Astrocyte (in vitro differentiated cells and primary cell): ENCODE data around the gene PELI1. TPM values are rescaled to one million over a fixed set of nuclear protein-coding genes. Genes with fewer than 3 reads are reported as not detected.

Source experiments
- DNase-seq: peaks from one replicate; pipeline ENCODE4 v3.0.0-alpha.2; 2010; ENCODE audit warnings: low read depth
- FAIRE-seq: peaks from 2 replicates; lab custom pipeline; 2011; peaks lifted over from hg19 to GRCh38; lab: Jason Lieb, UNC
- H2AFZ ChIP-seq: 2 replicates; pipeline ENCODE4 v1.6.0; 2012; ENCODE audit warnings: low read depth, low read length, inconsistent platforms
- H3K27ac ChIP-seq: 2 replicates; pipeline ENCODE4 v1.5.1; 2011; ENCODE audit warnings: low read depth, low read length, inconsistent platforms
- H3K27me3 ChIP-seq: 2 replicates; pipeline ENCODE4 v1.6.0; 2011; ENCODE audit warnings: low read length, inconsistent platforms; ENCODE audit not compliant: insufficient read depth
- H3K36me3 ChIP-seq: 2 replicates; pipeline ENCODE4 v1.5.1; 2011; ENCODE audit warnings: low read length, inconsistent platforms; ENCODE audit not compliant: insufficient read depth
- H3K4me1 ChIP-seq: 2 replicates; pipeline ENCODE4 v1.5.1; 2011; ENCODE audit warnings: low read length, inconsistent platforms; ENCODE audit not compliant: insufficient read depth
- H3K4me2 ChIP-seq: 2 replicates; pipeline ENCODE4 v1.6.0; 2012; ENCODE audit warnings: low read length, inconsistent platforms
- H3K4me3 ChIP-seq: 2 replicates; pipeline ENCODE4 v1.5.1; 2011; ENCODE audit warnings: low read depth, mild to moderate bottlenecking, low read length, inconsistent platforms; ENCODE audit not compliant: insufficient read depth
- H3K79me2 ChIP-seq: 2 replicates; pipeline ENCODE4 v1.6.0; 2012; ENCODE audit warnings: mild to moderate bottlenecking, low read length, inconsistent platforms; ENCODE audit not compliant: insufficient read depth
- H3K9ac ChIP-seq: 2 replicates; pipeline ENCODE4 v1.6.0; 2012; ENCODE audit warnings: mild to moderate bottlenecking, low read length, inconsistent platforms
- H3K9me3 ChIP-seq: 2 replicates; pipeline ENCODE4 v1.5.1; 2012; ENCODE audit warnings: low read depth, mild to moderate bottlenecking, low read length, inconsistent platforms; ENCODE audit not compliant: insufficient read depth
- H4K20me1 ChIP-seq: 2 replicates; pipeline ENCODE4 v1.6.0; 2012; ENCODE audit warnings: low read length, inconsistent platforms; ENCODE audit not compliant: insufficient read depth
- H3K27ac Mint-ChIP-seq: one replicate; pipeline ENCODE4 v1.8.0; 2021; ENCODE audit warnings: mild to moderate bottlenecking, mixed read lengths; ENCODE audit not compliant: unreplicated experiment
- H3K27me3 Mint-ChIP-seq: one replicate; pipeline ENCODE4 v1.8.0; 2021; ENCODE audit warnings: low read depth, mixed read lengths; ENCODE audit not compliant: unreplicated experiment
- H3K36me3 Mint-ChIP-seq: one replicate; pipeline ENCODE4 v1.8.0; 2021; ENCODE audit warnings: low read depth, mixed read lengths; ENCODE audit not compliant: unreplicated experiment
- H3K4me1 Mint-ChIP-seq: one replicate; pipeline ENCODE4 v1.8.0; 2021; ENCODE audit warnings: low read depth, mixed read lengths; ENCODE audit not compliant: unreplicated experiment
- H3K4me3 Mint-ChIP-seq: one replicate; pipeline ENCODE4 v1.8.0; 2021; ENCODE audit warnings: mild to moderate bottlenecking, moderate library complexity, mixed read lengths; ENCODE audit not compliant: unreplicated experiment
- H3K9me3 Mint-ChIP-seq: one replicate; pipeline ENCODE4 v1.8.0; 2021; ENCODE audit warnings: mild to moderate bottlenecking, mixed read lengths; ENCODE audit not compliant: unreplicated experiment
- CTCF ChIP-seq: IDR thresholded peaks from 2 replicates; pipeline ENCODE4 v1.5.1; 2011; ENCODE audit warnings: low read depth, mild to moderate bottlenecking, inconsistent platforms, low read length, moderate library complexity; ENCODE audit not compliant: insufficient read depth
- EZH2 ChIP-seq: IDR thresholded peaks from 2 replicates; pipeline ENCODE4 v1.6.1; 2012; ENCODE audit warnings: mild to moderate bottlenecking, low read length, inconsistent platforms; ENCODE audit not compliant: insufficient read depth
- total RNA-seq: library from RNA; stranded (reverse); gene quantifications from 2 replicates; pipeline ENCODE4 v1.2.1, GENCODE V29; 2021

PELI1 gene
- total RNA-seq, 1 donor from 2014 or later = 23.8 TPM

GRCh38 chr2:64056021-64056420 lies 88.2 kb downstream of the PELI1 start:
- Histone ChIP-seq H3K4me3 (no peak overlapping the region), H3K4me2 (no peak overlapping the region), H3K9ac (no peak overlapping the region), H3K27me3 (no peaks in the 10 kb centered on the region), H3K4me1 (no peaks in the 10 kb centered on the region), H2AFZ (no peak overlapping the region), H3K36me3 (no peaks in the 10 kb centered on the region), H3K9me3 (no peaks in the 10 kb centered on the region), H3K27ac (no peak overlapping the region), H4K20me1 (no peaks in the 10 kb centered on the region), H3K79me2 (no peaks in the 10 kb centered on the region)
- FAIRE-seq (no peak), DNase-seq (no peak)
- no peaks in the 10 kb centered on the region for H3K9me3 Mint-ChIP-seq
- H3K4me1 Mint-ChIP-seq = no peaks in the 10 kb centered on the region
- no peak for TF ChIP-seq CTCF
- no peak for TF ChIP-seq EZH2
- no peak overlapping the region for H3K4me3 Mint-ChIP-seq
- no peaks in the 10 kb centered on the region for H3K36me3 Mint-ChIP-seq
- H3K27ac Mint-ChIP-seq = no peak overlapping the region
- H3K27me3 Mint-ChIP-seq = no peaks in the 10 kb centered on the region

GRCh38 chr2:64054161-64054915 lies 89.9 kb downstream of the PELI1 start:
- Mint-ChIP-seq H3K36me3 (no peaks in the 10 kb centered on the region), H3K27me3 (no peaks in the 10 kb centered on the region), H3K4me3 (no peak overlapping the region), H3K9me3 (no peaks in the 10 kb centered on the region), H3K27ac (no peak overlapping the region), H3K4me1 (no peaks in the 10 kb centered on the region)
- H2AFZ ChIP-seq = no peak overlapping the region
- TF ChIP-seq CTCF = no peak
- TF ChIP-seq EZH2 = no peak
- no peak overlapping the region for H3K4me3 ChIP-seq
- H3K79me2 ChIP-seq = no peaks in the 10 kb centered on the region
- no peaks in the 10 kb centered on the region for H3K36me3 ChIP-seq
- H3K9ac ChIP-seq = no peak overlapping the region
- H3K27ac ChIP-seq = no peak overlapping the region
- H3K4me1 ChIP-seq = no peaks in the 10 kb centered on the region
- no peak overlapping the region for H3K4me2 ChIP-seq
- no peaks in the 10 kb centered on the region for H4K20me1 ChIP-seq
- no peaks in the 10 kb centered on the region for H3K27me3 ChIP-seq
- DNase-seq (no peak), FAIRE-seq (no peak)
- H3K9me3 ChIP-seq = no peaks in the 10 kb centered on the region
